Measurements from ENCODE around the gene LRRC9. TPM values are rescaled to one million over a fixed set of nuclear protein-coding genes. Genes with fewer than 3 reads are reported as not detected.
A peak's percentile ranks its signal among the peaks of the same experiment; 100 is the strongest.

The LRRC9 gene
- total and polyA plus RNA-seq, 2 of the 13 experiments (the other 11 are each of a cell fraction or from before 2014, with no cell fraction given) = 0.08 to 0.18 TPM

GRCh38 chr14:59918824-59919569 lies 947 bp upstream of the LRRC9 start (continued):
- TF ChIP-seq, protein P1, sequence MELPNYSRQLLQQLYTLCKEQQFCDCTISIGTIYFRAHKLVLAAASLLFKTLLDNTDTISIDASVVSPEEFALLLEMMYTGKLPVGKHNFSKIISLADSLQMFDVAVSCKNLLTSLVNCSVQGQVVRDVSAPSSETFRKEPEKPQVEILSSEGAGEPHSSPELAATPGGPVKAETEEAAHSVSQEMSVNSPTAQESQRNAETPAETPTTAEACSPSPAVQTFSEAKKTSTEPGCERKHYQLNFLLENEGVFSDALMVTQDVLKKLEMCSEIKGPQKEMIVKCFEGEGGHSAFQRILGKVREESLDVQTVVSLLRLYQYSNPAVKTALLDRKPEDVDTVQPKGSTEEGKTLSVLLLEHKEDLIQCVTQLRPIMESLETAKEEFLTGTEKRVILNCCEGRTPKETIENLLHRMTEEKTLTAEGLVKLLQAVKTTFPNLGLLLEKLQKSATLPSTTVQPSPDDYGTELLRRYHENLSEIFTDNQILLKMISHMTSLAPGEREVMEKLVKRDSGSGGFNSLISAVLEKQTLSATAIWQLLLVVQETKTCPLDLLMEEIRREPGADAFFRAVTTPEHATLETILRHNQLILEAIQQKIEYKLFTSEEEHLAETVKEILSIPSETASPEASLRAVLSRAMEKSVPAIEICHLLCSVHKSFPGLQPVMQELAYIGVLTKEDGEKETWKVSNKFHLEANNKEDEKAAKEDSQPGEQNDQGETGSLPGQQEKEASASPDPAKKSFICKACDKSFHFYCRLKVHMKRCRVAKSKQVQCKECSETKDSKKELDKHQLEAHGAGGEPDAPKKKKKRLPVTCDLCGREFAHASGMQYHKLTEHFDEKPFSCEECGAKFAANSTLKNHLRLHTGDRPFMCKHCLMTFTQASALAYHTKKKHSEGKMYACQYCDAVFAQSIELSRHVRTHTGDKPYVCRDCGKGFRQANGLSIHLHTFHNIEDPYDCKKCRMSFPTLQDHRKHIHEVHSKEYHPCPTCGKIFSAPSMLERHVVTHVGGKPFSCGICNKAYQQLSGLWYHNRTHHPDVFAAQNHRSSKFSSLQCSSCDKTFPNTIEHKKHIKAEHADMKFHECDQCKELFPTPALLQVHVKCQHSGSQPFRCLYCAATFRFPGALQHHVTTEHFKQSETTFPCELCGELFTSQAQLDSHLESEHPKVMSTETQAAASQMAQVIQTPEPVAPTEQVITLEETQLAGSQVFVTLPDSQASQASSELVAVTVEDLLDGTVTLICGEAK (IDR thresholded peaks at IDR 0.05) = no peak
- TF ChIP-seq, protein P1 (CRISPR knock-in tag; IDR thresholded peaks at IDR 0.05) = no peak
- TF ChIP-seq SALL1 (CRISPR knock-in tag; IDR thresholded peaks at IDR 0.05) = 0 out of 2 replicates have a peak, but pooled peaks have one; percentile 23
- TF ChIP-seq, protein P2, sequence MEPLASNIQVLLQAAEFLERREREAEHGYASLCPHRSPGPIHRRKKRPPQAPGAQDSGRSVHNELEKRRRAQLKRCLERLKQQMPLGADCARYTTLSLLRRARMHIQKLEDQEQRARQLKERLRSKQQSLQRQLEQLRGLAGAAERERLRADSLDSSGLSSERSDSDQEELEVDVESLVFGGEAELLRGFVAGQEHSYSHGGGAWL (CRISPR knock-in tag; IDR thresholded peaks at IDR 0.05) = 0 out of 2 replicates have a peak, but pooled peaks have one; percentile 27
- no peak for TF ChIP-seq EP300 (IDR thresholded peaks at IDR 0.05; ENCODE audit: low read depth in 2 of 2, low read length in 2 of 2)
- TF ChIP-seq EP300 (CRISPR knock-in tag; IDR thresholded peaks at IDR 0.05; ENCODE audit: borderline replicate concordance) = no peak
- 0 out of 2 replicates have a peak, but pooled peaks have one; percentile 1 for TF ChIP-seq ZBTB42 (CRISPR knock-in tag; IDR thresholded peaks at IDR 0.05)
- no peak for TF ChIP-seq MAZ (IDR thresholded peaks at IDR 0.05; ENCODE audit: borderline replicate concordance, low read depth, low read length)
- TF ChIP-seq MAZ (CRISPR knock-in tag; IDR thresholded peaks at IDR 0.05; ENCODE audit: low read depth) = 0 out of 2 replicates have a peak, but pooled peaks have one; percentile 13
- TF ChIP-seq RFXAP (CRISPR knock-in tag; IDR thresholded peaks at IDR 0.05; ENCODE audit: borderline replicate concordance) = 0 out of 2 replicates have a peak, but pooled peaks have one; percentile 44
- TF ChIP-seq STAG1 (CRISPR knock-in tag; IDR thresholded peaks at IDR 0.05) = peak; percentile 23; the same call in 1 of the 2 replicates
- TF ChIP-seq ZNF549 (CRISPR knock-in tag; IDR thresholded peaks at IDR 0.05) = no peak
- TF ChIP-seq GZF1 (CRISPR knock-in tag; IDR thresholded peaks at IDR 0.05) = no peak
- TF ChIP-seq ZNF839 (CRISPR knock-in tag; IDR thresholded peaks at IDR 0.05; ENCODE audit: borderline replicate concordance) = 0 out of 2 replicates have a peak, but pooled peaks have one; percentile 72
- TF ChIP-seq, protein P3, sequence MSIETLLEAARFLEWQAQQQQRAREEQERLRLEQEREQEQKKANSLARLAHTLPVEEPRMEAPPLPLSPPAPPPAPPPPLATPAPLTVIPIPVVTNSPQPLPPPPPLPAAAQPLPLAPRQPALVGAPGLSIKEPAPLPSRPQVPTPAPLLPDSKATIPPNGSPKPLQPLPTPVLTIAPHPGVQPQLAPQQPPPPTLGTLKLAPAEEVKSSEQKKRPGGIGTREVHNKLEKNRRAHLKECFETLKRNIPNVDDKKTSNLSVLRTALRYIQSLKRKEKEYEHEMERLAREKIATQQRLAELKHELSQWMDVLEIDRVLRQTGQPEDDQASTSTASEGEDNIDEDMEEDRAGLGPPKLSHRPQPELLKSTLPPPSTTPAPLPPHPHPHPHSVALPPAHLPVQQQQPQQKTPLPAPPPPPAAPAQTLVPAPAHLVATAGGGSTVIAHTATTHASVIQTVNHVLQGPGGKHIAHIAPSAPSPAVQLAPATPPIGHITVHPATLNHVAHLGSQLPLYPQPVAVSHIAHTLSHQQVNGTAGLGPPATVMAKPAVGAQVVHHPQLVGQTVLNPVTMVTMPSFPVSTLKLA (IDR thresholded peaks at IDR 0.05) = 0 out of 2 replicates have a peak, but pooled peaks have one; percentile 8
- TF ChIP-seq, protein P4, sequence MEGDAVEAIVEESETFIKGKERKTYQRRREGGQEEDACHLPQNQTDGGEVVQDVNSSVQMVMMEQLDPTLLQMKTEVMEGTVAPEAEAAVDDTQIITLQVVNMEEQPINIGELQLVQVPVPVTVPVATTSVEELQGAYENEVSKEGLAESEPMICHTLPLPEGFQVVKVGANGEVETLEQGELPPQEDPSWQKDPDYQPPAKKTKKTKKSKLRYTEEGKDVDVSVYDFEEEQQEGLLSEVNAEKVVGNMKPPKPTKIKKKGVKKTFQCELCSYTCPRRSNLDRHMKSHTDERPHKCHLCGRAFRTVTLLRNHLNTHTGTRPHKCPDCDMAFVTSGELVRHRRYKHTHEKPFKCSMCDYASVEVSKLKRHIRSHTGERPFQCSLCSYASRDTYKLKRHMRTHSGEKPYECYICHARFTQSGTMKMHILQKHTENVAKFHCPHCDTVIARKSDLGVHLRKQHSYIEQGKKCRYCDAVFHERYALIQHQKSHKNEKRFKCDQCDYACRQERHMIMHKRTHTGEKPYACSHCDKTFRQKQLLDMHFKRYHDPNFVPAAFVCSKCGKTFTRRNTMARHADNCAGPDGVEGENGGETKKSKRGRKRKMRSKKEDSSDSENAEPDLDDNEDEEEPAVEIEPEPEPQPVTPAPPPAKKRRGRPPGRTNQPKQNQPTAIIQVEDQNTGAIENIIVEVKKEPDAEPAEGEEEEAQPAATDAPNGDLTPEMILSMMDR (CRISPR knock-in tag; IDR thresholded peaks at IDR 0.05) = peak; percentile 45

All from HepG2 (cell line).